ENCODE data around the gene SLC25A1. TPM values are rescaled to one million over a fixed set of nuclear protein-coding genes. Genes with fewer than 3 reads are reported as not detected.

The SLC25A1 gene
- polyA plus RNA-seq, 1 of the 3 experiments (the other 2 are of a cell fraction) = 44.7 TPM

DNA sequence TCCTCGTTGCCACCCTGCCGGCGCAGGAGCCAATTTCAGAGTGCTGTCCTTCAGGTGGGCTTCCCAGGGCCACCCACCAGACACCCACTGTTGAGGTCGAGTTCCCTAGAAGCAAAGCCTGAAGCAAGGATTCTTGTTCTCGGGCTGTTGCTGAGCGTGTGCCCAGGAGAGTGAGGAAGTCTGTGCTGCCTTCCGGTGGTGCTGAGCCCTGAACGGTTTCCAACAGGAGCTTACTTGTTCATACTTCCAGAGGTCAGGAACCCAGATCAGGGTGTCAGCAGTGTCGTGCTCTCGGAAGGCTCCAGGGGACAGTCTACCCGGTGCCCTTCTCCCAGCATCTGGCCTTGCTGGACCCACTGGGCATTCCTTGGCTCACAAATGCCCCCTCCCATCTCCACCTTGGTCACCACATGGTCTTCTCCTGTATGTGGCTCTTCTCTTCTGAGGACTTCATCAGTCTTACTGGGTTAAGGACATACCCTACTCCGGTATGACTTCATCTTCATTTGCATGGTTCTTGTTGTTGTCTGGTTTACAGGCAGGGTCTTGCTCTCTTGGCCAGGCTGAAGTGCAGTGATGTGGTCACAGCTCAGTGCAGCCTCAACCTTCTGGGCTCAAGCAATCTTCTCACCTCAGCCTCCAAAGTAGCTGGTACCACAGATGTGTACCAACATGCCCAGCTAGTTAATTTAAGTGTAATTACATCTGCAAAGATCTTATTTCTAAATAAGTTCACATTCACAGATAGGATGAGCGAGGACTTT lies 11.2 kb downstream of the SLC25A1 start:
- Histone ChIP-seq H3K27ac (ENCODE audit: low read depth in 2 of 2, low read length in 1 of 2) (no peak overlapping the region), H3K79me2 (ENCODE audit: insufficient read depth) (peaks cover 9% of the 10 kb centered on the region), H3K27me3 (ENCODE audit: insufficient read depth) (peaks cover 39% of the 10 kb centered on the region), H3K9ac (no peak overlapping the region), H3K9me2 (no peaks in the 10 kb centered on the region), H3F3A (replicated peaks; ENCODE audit: insufficient read depth) (no peaks in the 10 kb centered on the region), H3K4me2 (no peak overlapping the region), H3K4me3 (ENCODE audit: low read depth in 2 of 2, low read length in 1 of 2) (no peak overlapping the region), H3K4me1 (ENCODE audit: control insufficient read depth in 1 of 2, insufficient read depth in 2 of 2, low read depth in 1 of 2, low read length in 1 of 2) (peaks cover 4 to 12% of the 10 kb centered on the region in 2 experiments; a peak in 2 of 4 replicates), H3K9me3 (no peaks in the 10 kb centered on the region), H4K20me1 (ENCODE audit: insufficient read depth) (no peaks in the 10 kb centered on the region), H3K36me3 (replicated peaks in 1 of 2; ENCODE audit: control insufficient read depth in 1 of 2, insufficient read depth in 2 of 2, low read length in 1 of 2) (no peaks in the 10 kb centered on the region), H2AFZ (ENCODE audit: low read depth) (no peak overlapping the region)
- DNase-seq = no peak
- ChIA-PET POLR2A (no interaction called here), CTCF (interaction anchor here (1.1 to 2.8 kb wide), 2 partner anchors 10 to 23 kb away, joined by 4 to 10 read pairs; partner anchors contain the start of gene ESS2)
- WGBS (ENCODE audit: low lambda C conversion rate) = 5% methylated on average over 10 of the region's 13 CpGs
- no peak for TF ChIP-seq EZH2phosphoT487 (IDR thresholded peaks at IDR 0.05; ENCODE audit: borderline replicate concordance, low read depth)
- TF ChIP-seq RFX5 (IDR thresholded peaks at IDR 0.05; ENCODE audit: low read length) = no peak
- TF ChIP-seq FOSL2 (IDR thresholded peaks at IDR 0.05; ENCODE audit: borderline replicate concordance, low read depth) = no peak
- TF ChIP-seq SMC3 (IDR thresholded peaks at IDR 0.05; ENCODE audit: low read depth, low read length) = no peak

DNA sequence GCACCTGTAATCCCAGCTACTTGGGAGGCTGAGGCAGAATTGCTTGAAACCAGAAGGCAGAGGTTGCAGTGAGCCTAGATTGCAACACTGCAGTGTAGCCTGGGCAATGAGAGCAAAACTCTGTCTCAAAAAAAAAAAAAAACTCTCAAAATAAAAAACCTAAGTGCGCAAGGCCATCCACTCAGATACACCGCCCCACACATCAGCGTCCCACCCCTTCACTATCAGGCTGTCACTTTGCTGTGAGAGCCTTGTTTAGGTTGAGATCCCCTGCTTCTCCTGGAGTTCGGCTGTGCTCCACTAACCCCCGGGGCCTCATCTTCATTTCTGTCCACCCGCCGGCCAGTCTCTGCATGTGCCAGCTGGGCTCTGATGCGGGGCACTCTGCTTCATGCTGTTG lies 12.1 kb downstream of the SLC25A1 start:
- H3K4me3 ChIP-seq (ENCODE audit: low read depth in 2 of 2, low read length in 1 of 2) = no peak overlapping the region
- H3F3A ChIP-seq (replicated peaks; ENCODE audit: insufficient read depth) = no peaks in the 10 kb centered on the region
- TF ChIP-seq GATA2 (CRISPR knock-in tag; IDR thresholded peaks at IDR 0.05) (no peak), TCF12 (IDR thresholded peaks at IDR 0.05) (no peak), RFX5 (IDR thresholded peaks at IDR 0.05; ENCODE audit: low read length) (no peak)
- TF ChIP-seq, protein P1, sequence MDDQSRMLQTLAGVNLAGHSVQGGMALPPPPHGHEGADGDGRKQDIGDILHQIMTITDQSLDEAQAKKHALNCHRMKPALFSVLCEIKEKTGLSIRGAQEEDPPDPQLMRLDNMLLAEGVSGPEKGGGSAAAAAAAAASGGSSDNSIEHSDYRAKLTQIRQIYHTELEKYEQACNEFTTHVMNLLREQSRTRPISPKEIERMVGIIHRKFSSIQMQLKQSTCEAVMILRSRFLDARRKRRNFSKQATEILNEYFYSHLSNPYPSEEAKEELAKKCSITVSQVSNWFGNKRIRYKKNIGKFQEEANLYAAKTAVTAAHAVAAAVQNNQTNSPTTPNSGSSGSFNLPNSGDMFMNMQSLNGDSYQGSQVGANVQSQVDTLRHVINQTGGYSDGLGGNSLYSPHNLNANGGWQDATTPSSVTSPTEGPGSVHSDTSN (IDR thresholded peaks at IDR 0.05) = no peak
- H3K79me2 ChIP-seq (ENCODE audit: insufficient read depth) = peaks cover under 1% of the 10 kb centered on the region; the same call in 1 of the 2 replicates
- POLR2A ChIA-PET = no interaction called here
- peaks cover 4 to 10% of the 10 kb centered on the region in 2 experiments; a peak in 2 of 4 replicates for H3K4me1 ChIP-seq (ENCODE audit: control insufficient read depth in 1 of 2, insufficient read depth in 2 of 2, low read depth in 1 of 2, low read length in 1 of 2)
- no peaks in the 10 kb centered on the region for H3K9me2 ChIP-seq
- 7% methylated on average over 5 of the region's 8 CpGs for WGBS (ENCODE audit: low lambda C conversion rate)
- H4K20me1 ChIP-seq (ENCODE audit: insufficient read depth) = no peaks in the 10 kb centered on the region
- no peak for DNase-seq
- no peaks in the 10 kb centered on the region for H3K9me3 ChIP-seq
- no peaks in the 10 kb centered on the region for H3K36me3 ChIP-seq (replicated peaks in 1 of 2; ENCODE audit: control insufficient read depth in 1 of 2, insufficient read depth in 2 of 2, low read length in 1 of 2)
- H3K9ac ChIP-seq = no peak overlapping the region
- H3K27ac ChIP-seq (ENCODE audit: low read depth in 2 of 2, low read length in 1 of 2) = no peak overlapping the region
- H3K4me2 ChIP-seq = no peak overlapping the region
- H3K27me3 ChIP-seq (ENCODE audit: insufficient read depth) = peaks cover 39% of the 10 kb centered on the region
- CTCF ChIA-PET = interaction anchor here (2.8 kb wide), 1 partner anchor 22 kb away, joined by 10 read pairs; the partner anchor contains the start of gene ESS2
- no peak overlapping the region for H2AFZ ChIP-seq (ENCODE audit: low read depth)

- ChIA-PET POLR2A (no interaction called here), CTCF (interaction anchor here (1.0 kb wide), 1 partner anchor 54 kb away, joined by 3 read pairs; no protein-coding TSS in a partner anchor)
- no peak overlapping the region for H3K4me2 ChIP-seq
- no peak overlapping the region for H2AFZ ChIP-seq (ENCODE audit: low read depth)
- H4K20me1 ChIP-seq (ENCODE audit: insufficient read depth) = no peaks in the 10 kb centered on the region
- no peaks in the 10 kb centered on the region for H3K9me2 ChIP-seq
- H3K27ac ChIP-seq (ENCODE audit: low read depth in 2 of 2, low read length in 1 of 2) = no peak overlapping the region
- no peaks in the 10 kb centered on the region for H3K79me2 ChIP-seq (ENCODE audit: insufficient read depth)
- H3K9ac ChIP-seq = no peak overlapping the region
- H3K9me3 ChIP-seq = no peaks in the 10 kb centered on the region
- 75% methylated on average over 5 of the region's 6 CpGs for WGBS (ENCODE audit: low lambda C conversion rate)
- H3K36me3 ChIP-seq (replicated peaks in 1 of 2; ENCODE audit: control insufficient read depth in 1 of 2, insufficient read depth in 2 of 2, low read length in 1 of 2) = no peaks in the 10 kb centered on the region
- H3F3A ChIP-seq (replicated peaks; ENCODE audit: insufficient read depth) = no peaks in the 10 kb centered on the region
- no peak overlapping the region for H3K4me3 ChIP-seq (ENCODE audit: low read depth in 2 of 2, low read length in 1 of 2)
- no peaks in the 10 kb centered on the region; a peak in 1 of 4 replicates for H3K4me1 ChIP-seq (ENCODE audit: control insufficient read depth in 1 of 2, insufficient read depth in 2 of 2, low read depth in 1 of 2, low read length in 1 of 2)
- H3K27me3 ChIP-seq (ENCODE audit: insufficient read depth) = peaks cover 36% of the 10 kb centered on the region
- no peak for DNase-seq
- no peak for TF ChIP-seq RCOR1 (IDR thresholded peaks at IDR 0.05; ENCODE audit: low read length)
- TF ChIP-seq, protein P2, sequence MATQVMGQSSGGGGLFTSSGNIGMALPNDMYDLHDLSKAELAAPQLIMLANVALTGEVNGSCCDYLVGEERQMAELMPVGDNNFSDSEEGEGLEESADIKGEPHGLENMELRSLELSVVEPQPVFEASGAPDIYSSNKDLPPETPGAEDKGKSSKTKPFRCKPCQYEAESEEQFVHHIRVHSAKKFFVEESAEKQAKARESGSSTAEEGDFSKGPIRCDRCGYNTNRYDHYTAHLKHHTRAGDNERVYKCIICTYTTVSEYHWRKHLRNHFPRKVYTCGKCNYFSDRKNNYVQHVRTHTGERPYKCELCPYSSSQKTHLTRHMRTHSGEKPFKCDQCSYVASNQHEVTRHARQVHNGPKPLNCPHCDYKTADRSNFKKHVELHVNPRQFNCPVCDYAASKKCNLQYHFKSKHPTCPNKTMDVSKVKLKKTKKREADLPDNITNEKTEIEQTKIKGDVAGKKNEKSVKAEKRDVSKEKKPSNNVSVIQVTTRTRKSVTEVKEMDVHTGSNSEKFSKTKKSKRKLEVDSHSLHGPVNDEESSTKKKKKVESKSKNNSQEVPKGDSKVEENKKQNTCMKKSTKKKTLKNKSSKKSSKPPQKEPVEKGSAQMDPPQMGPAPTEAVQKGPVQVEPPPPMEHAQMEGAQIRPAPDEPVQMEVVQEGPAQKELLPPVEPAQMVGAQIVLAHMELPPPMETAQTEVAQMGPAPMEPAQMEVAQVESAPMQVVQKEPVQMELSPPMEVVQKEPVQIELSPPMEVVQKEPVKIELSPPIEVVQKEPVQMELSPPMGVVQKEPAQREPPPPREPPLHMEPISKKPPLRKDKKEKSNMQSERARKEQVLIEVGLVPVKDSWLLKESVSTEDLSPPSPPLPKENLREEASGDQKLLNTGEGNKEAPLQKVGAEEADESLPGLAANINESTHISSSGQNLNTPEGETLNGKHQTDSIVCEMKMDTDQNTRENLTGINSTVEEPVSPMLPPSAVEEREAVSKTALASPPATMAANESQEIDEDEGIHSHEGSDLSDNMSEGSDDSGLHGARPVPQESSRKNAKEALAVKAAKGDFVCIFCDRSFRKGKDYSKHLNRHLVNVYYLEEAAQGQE (IDR thresholded peaks at IDR 0.05; ENCODE audit: low read depth, low read length) = no peak
- TF ChIP-seq GATA2 (CRISPR knock-in tag; IDR thresholded peaks at IDR 0.05) = no peak
- no peak for TF ChIP-seq FOXJ3 (CRISPR knock-in tag; IDR thresholded peaks at IDR 0.05)
- TF ChIP-seq, protein P3, sequence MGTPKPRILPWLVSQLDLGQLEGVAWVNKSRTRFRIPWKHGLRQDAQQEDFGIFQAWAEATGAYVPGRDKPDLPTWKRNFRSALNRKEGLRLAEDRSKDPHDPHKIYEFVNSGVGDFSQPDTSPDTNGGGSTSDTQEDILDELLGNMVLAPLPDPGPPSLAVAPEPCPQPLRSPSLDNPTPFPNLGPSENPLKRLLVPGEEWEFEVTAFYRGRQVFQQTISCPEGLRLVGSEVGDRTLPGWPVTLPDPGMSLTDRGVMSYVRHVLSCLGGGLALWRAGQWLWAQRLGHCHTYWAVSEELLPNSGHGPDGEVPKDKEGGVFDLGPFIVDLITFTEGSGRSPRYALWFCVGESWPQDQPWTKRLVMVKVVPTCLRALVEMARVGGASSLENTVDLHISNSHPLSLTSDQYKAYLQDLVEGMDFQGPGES (IDR thresholded peaks at IDR 0.05; ENCODE audit: low read depth, low read length) = no peak
- TF ChIP-seq TEAD4 (IDR thresholded peaks at IDR 0.05; ENCODE audit: borderline replicate concordance, insufficient read depth) = no peak
- TF ChIP-seq TCF12 (IDR thresholded peaks at IDR 0.05) = no peak
- TF ChIP-seq MXI1 (IDR thresholded peaks at IDR 0.05; ENCODE audit: low read depth, low read length) = no peak
- no peak for TF ChIP-seq ELF1 (IDR thresholded peaks at IDR 0.05)
- TF ChIP-seq NRF1 (IDR thresholded peaks at IDR 0.05; ENCODE audit: low read depth, low read length) = no peak
Measured at GRCh38 chr22:19164425-19164824, 14.1 kb downstream of the SLC25A1 start.
